Measurements from ENCODE around the gene TPP1.
A peak's percentile ranks its signal among the peaks of the same experiment; 100 is the strongest.

The TPP1 gene

DNA sequence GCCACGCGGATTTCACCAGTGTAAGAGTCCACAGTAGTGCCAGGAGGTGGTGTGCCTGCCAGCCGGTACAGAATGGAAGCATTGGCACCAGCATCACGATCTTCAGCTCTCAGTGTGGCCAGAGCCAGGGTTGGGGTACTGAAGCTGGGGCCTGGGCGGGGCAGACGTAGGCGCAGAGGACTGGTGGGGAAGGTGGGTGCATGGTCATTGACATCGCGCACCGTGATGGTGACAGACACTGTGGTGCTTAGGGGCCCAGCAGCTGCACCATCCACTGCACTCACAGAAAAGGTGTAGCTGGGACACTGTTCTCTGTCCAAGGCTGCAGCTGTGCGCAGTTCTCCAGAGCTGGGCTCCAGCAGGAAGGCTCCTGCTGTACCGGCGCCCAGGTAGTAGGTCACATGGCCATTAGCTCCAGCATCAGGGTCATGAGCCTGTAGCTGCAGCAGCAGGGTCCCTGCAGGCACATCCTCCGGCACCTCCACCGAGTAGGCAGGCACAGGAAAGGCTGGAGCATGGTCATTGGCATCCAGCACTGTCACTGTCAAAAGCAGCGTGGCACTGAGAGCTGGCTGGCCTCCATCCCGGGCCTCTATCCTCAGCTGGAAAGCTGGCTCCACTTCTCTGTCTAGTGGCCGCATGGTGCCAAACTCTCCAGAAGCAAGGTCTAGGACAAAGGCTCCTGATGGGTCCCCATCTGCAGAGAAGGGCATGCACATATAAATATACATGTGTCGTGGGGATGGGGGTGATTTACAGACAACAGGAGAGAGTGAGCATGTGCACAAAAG is 7.9 kb upstream of the TPP1 start:
- FAIRE-seq: no peak

DNA sequence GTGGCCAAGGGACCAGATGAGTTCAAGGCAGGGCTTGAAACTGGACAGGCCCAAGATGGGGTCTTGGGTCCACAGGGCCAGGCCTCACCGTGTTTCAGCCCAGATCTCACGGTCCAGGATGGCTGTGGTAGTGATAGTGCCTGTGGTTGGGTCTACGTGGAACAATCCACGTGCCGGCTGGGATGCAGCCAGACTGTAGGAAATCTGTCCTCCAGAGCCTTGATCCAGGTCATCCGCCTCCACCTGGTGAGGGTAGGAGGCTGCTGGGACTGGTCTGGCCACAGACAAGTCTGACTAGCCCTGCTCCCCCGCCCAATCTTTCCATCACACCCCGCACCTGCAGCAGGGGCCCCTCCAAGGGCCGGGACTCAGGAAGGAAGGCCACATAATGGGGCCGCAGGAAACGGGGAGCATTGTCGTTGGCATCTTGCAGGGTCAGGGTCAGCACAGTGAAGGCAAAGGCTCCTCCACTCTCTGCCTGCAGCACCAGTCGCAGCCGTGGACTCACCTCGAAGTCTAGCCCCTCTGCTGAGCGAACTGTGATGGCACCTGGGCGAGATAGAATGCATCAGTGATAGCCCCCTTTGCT is 6.7 kb upstream of the TPP1 start:
- no peak for FAIRE-seq

DNA sequence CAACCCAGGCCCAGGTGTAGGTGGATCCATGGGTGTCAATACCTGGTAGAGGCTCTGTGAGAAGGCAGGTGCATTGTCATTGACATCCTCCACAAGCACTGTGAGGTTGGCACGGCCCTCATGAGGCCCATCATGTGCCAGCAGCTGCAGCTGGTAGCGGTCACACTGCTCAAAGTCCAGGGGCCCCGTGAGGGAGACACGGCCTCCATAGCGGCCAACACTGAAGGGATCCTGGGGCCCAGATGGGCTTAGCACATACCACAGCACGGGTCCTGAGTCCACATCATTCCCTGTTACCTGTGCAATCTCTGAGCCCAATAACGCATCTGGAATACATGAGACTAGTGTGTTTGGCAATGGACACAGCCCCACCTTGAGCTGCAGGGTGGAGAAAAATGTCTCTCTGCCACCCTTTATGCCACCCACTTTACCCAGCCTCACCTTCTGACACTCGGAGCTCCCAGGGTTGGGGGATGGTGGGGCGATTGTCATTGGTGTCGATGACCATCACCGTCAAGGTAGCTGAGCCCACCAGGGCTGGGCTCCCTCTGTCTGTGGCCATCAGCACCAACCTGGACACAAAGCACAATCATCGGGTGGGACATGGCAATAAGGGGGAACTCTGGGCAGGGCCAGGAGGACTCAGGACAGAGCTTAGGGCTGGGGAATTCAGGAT is 6.1 kb upstream of the TPP1 start:
- no peak for FAIRE-seq

DNA sequence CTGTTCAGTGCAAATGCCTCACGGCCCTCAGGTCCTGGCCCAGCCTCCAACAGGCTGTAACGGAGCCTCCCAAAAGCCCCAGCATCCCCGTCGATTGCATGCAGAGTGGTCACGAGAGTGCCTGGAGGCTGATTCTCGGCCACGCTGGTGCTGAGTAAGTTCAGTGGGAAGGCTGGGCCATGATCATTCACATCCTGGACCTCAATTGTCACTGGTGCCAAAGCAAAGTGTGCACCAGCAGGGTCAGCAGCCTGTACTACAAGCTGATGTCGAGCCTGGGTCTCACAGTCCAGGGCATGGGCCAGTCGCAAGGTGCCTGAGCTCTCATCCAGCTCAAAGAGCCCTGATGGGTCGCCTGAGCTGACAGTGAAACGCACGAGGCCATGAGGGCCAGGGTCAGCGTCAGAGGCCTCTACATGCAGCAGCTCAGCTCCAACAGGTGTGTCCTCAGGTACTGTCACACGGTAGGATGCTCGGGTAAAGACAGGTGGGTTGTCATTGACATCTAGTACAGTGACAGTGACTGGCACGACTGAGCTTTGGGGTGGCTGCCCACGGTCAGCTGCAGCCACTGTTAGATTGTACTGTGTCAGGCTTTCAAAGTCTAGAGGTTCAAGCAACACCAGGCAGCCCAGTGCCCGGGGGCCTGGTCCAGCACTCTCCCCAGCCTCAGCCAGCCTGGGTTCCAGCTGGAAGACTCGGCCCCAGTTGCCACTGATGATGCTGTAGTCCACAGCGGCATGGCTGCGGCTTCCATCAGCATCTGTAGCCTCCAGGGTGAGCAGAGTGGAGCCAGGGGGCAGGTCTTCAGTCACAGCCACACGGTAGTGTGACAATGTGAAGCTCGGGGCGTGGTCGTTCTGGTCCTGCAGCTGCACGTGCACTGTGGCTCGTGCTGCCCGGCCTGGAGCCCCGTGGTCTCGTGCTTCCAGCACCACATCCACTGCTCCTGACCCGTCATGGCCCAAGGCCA is 4.5 kb upstream of the TPP1 start:
- FAIRE-seq: no peak

- no peak for FAIRE-seq
Observed at GRCh38 chr11:6622261-6623171, 3.3 kb upstream of the TPP1 start.

- FAIRE-seq: no peak
Observed at GRCh38 chr11:6621711-6622211, 2.5 kb upstream of the TPP1 start.

DNA sequence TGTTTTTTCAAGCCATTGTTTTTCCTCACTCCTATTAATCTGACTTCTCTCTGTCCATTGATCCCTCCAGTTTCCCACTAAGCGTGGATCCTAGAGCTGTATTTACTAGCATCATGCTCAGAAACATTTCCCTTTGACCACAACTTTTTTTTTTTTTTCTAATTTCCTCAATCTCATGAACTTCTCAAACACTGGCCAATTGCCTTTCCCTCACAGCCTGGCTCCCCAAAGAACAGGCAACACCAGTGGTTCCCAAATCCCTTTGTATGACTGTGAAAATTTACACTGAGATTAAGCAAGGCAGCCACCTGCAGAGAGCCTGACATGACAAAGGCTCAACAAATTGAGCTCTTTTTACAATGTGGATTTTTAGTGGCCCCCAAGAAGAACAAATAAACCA is 1.4 kb upstream of the TPP1 start:
- FAIRE-seq: no peak

- FAIRE-seq: no peak
Observed at GRCh38 chr11:6618117-6619003, 862 bp downstream of the TPP1 start.

GRCh38 chr11:6617315-6617781 is 1.9 kb downstream of the TPP1 start:
- no peak for FAIRE-seq

DNA sequence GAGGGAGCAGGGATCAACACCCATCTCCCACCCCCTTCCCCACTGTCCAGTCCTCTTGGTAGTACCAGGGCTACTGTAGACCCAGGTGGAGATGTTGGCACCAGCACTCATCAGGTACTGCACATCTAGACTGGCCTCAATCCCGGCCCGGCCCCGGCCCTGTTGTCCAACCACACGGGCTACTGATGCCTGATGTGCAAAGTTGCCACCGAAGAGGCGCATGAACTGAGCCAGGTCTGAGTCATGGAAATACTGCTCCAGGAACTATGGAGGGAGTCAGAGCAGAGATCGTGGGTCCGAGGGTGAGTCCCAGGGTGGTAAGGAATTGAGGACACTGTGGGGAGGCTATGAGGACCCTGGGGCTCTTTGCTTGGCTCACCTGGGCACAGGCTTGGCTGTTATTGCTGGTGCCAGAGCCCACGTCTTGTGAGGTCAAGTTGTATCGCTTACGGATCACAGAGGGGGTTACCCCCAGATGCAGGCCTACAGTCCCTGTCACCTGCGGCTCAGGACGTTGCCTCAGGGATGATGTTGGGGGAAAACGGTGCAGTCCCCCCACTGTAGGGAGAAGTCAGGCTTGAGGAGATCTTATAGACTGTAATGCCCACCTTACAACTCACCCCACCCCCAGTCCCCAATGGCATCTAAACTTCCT is 2.5 kb downstream of the TPP1 start:
- FAIRE-seq: no peak

DNA sequence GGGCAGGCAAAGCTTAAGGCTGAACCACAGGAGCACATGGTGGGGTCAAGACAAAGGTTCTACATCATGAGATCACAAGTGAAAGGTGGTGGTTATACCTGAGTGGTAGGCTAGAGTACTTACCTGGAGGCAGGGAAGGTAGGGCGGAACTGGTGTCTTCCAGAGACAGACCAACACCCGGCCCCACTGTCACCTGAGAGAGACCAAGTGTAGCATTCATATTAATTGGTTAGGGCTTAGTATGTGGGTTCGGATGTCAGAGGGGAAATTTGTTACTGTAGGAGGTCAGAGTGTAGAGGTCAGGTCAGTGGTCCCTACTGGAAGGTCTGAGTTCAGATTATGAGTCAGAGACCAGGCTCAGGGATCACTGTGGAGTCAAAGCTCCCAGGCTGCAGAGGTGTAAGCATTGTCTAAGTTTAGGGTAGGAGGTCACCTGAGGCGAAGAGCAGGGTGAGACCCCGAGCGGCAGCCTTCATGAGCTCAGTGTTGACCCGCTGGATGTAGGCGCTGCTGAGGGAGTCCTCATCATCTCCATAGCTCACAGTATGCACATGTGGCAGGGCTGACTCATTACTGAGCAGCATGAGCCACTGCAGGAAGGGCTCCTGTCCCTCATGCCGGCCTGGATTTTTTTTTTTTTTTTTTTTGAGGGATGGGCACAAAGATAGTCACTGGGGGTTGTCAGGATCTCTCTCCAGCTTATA is 3.2 kb downstream of the TPP1 start:
- FAIRE-seq: no peak

GRCh38 chr11:6615046-6615445 is 4.2 kb downstream of the TPP1 start:
- FAIRE-seq: no peak

GRCh38 chr11:6614446-6614845 is 4.8 kb downstream of the TPP1 start:
- no peak for FAIRE-seq

GRCh38 chr11:6613496-6613895 is 5.7 kb downstream of the TPP1 start:
- FAIRE-seq: no peak

- peak; percentile 84 for FAIRE-seq
Observed at GRCh38 chr11:6612213-6613041, 6.8 kb downstream of the TPP1 start, which contains the start of gene TAF10. TSS of gene TAF10 (minus strand) at chr11:6612216. CDS start at chr11:6612189, 27 bp downstream.

DNA sequence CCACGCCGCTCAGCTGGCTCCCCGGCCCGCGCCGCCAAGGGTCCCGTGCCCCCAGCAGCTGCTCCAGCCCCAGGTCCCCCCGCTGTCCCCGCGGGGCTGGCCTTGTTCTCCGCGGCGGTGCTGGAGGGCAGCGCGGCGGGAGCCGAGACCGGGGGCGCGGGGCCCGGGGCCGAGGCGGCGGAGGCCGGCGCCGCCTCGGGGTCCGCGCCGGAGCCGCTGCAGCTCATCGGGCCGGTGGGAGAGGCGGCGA is 7.3 kb downstream of the TPP1 start:
- FAIRE-seq: no peak

DNA sequence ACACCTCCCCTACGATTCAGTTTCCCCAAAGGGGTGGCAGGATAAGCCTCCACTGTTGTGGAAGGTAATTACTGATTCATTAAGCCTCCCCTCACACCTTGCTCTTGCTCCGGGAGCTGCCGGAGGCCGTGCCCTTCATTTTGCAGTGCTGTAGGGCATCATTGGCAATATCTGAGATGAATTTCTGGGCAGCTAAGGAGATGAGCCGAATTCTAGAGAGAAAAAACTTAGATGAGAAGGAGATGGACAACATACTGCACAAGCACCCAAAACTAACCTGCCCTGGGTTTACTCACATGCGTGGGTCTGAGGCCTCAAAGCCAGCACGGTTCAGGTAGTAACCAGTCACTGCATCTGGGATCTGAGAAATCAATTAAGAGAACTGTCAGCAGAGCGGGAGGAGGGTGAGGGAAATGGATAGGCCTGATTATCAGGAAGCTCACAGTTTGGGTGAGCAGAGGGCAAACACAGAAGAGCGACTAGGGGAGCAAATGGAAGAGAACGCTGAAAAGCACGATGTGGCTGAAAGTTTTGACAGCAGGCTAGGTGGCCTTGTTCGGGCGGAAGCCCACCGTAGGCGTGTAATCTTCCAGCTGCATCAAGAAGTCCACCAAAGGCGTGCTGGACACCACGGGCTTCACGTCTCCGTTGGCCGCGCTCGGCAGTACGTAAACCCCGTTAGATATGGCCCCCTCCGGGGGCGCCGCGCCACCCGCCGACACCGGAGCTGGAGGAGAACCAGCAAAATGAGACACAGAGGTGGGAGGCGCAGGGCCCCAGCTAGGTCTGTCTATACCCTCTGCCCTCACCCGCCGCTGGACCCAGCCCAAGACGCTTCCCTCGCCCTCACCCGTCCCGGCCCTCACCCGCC is 7.9 kb downstream of the TPP1 start:
- no peak for FAIRE-seq

Data from G401.6 (cell line).